ENCODE results near the gene KIAA1671. TPM values are rescaled to one million over a fixed set of nuclear protein-coding genes. Genes with fewer than 3 reads are reported as not detected.
A peak's percentile ranks its signal among the peaks of the same experiment; 100 is the strongest.

The KIAA1671 gene
- total and polyA plus RNA-seq, 4 donors, result 21.7 to 55.2 (median 25.8) TPM

DNA sequence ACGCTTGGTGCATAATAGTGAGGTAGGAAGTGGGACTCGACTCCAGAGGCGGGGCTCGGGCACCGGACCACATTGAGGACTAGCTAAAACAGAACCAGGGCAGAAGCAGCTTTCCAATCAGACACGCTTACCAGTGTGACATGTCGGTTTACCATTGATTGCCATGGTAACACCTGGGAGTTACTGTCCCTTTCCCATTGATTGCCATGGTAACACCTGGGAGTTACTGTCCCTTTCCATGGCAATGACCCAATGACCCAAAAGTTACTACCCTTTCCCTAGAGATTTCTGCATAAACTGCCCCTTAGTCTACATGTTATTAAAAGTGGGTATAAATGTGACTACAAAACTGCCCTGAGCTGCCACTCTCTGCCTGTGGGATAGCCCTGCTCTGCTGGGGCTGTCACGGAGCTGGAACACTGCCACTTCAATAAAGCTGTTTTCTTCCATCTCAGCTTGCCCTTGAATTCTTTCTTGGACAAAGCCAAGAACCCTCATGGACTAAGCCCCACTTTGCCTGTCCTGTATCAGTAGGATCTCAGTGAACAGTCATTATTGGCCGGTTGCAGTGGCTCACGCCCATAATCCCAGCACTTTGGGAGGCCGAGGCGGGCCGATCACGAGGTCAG is 169.7 kb downstream of the KIAA1671 start:
- WGBS (ENCODE audit: insufficient coverage), result 79% methylated on average over 11 of the region's 14 CpGs
- no peak overlapping the region for H3K27ac ChIP-seq (ENCODE audit: low read depth, low read length)
- H3K27me3 ChIP-seq (ENCODE audit: control insufficient read depth, insufficient read depth, low read length), result no peaks in the 10 kb centered on the region
- H3K9me3 ChIP-seq (ENCODE audit: control insufficient read depth, insufficient read depth, low read length), result peaks cover 3% of the 10 kb centered on the region
- H3K4me1 ChIP-seq (ENCODE audit: control insufficient read depth, insufficient read depth, low read length), result peaks cover 33% of the 10 kb centered on the region
- peaks cover 5% of the 10 kb centered on the region for H3K36me3 ChIP-seq (ENCODE audit: control insufficient read depth, insufficient read depth, low read length)
- no peak for DNase-seq (ENCODE audit: low read depth in 4 of 6, low spot score in 6 of 6)
- no peak overlapping the region for H3K4me3 ChIP-seq (ENCODE audit: low read depth, low read length)

DNA sequence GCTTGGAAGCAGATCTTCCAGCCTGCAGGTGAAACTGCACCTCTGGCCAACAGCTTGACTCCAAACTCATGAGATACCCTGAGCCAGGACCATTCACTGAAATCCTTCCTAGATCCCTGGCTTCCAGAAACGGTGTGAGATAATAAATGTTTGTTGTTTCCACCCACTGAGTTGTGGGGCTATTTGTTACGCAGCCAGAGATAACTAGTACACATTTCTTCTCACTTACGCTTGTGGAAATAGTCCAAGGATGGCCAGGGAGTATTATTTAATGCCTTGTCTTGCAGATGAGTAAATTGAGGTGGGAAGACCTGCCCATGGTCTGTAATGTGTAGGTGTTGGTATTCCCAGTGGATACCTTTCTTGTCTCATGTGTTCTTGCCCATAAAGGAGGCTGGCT is 171.2 kb downstream of the KIAA1671 start:
- 100% methylated on average over 1 of the region's 3 CpGs for WGBS (ENCODE audit: insufficient coverage)
- Histone ChIP-seq H3K27me3 (ENCODE audit: control insufficient read depth, insufficient read depth, low read length) (no peaks in the 10 kb centered on the region), H3K27ac (ENCODE audit: low read depth, low read length) (no peak overlapping the region), H3K36me3 (ENCODE audit: control insufficient read depth, insufficient read depth, low read length) (peaks cover under 1% of the 10 kb centered on the region), H3K4me1 (ENCODE audit: control insufficient read depth, insufficient read depth, low read length) (peaks cover 35% of the 10 kb centered on the region), H3K4me3 (ENCODE audit: low read depth, low read length) (no peak overlapping the region), H3K9me3 (ENCODE audit: control insufficient read depth, insufficient read depth, low read length) (peaks cover 3% of the 10 kb centered on the region)
- no peak for DNase-seq (ENCODE audit: low read depth in 4 of 6, low spot score in 6 of 6)

DNA sequence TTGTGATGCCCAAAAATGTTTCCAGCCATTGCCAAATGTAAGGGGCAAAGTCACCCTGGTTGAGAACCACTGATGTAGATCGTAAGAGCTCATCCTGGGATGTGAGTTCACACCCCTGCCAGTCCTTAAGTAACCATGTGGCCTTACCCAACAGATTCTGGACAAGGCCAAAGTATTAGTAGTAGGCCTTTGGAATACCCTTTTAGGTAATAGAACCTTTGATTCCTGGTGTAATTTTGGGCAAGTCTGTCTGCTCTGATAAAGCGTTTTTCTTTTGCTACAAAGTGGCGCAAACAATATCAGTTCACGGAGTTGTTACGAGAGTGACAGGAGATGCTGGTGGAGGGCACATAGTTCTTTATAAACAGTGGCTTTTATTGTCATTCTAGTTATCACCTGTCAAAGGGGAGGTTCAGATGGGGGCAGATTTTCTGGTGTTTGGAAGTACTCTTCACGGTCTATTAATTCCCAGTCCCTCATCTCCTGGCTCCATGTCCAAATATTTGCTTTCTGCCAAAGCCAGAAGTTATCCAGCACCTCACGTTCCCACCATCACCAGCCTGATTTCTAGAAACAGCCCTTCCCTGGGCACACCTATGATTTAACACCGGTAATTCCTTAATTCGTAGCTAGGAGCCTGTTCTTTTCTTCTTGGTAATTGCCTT is 173.3 kb downstream of the KIAA1671 start:
- Histone ChIP-seq H3K9me3 (ENCODE audit: control insufficient read depth, insufficient read depth, low read length) (peaks cover 3% of the 10 kb centered on the region), H3K4me1 (ENCODE audit: control insufficient read depth, insufficient read depth, low read length) (peaks cover 20% of the 10 kb centered on the region), H3K27ac (ENCODE audit: low read depth, low read length) (no peak overlapping the region), H3K36me3 (ENCODE audit: control insufficient read depth, insufficient read depth, low read length) (no peaks in the 10 kb centered on the region), H3K4me3 (ENCODE audit: low read depth, low read length) (no peak overlapping the region), H3K27me3 (ENCODE audit: control insufficient read depth, insufficient read depth, low read length) (no peaks in the 10 kb centered on the region)
- DNase-seq (ENCODE audit: low read depth in 4 of 6, low spot score in 6 of 6), result no peak
- WGBS (ENCODE audit: insufficient coverage), result 81% methylated on average over 8 of the region's 9 CpGs

DNA sequence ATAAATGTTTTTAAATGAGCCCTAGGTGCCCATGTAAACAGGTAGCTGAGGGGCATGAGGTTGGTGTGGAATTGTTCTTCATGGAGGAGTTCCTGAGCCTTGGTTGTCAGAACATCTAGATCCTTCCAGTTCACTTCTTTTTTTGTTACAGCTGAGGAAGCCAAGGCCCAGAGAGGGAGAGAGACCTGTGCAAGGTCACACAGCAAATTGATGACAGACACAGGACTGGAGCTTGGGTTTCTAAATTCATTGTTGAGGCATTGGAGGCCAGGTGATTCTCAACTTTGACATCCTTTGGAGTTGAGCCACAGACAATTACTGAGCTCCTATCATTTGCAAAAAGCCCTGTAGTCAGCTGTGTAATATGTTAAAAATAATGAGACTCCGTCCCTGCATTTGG is 174.0 kb downstream of the KIAA1671 start:
- DNase-seq (ENCODE audit: low read depth in 4 of 6, low spot score in 6 of 6), result no peak
- H3K9me3 ChIP-seq (ENCODE audit: control insufficient read depth, insufficient read depth, low read length), result peaks cover 3% of the 10 kb centered on the region
- H3K4me3 ChIP-seq (ENCODE audit: low read depth, low read length), result no peak overlapping the region
- no CpG with 5 or more reads among the region's 1 CpG for WGBS (ENCODE audit: insufficient coverage)
- H3K4me1 ChIP-seq (ENCODE audit: control insufficient read depth, insufficient read depth, low read length), result peaks cover 19% of the 10 kb centered on the region
- no peaks in the 10 kb centered on the region for H3K36me3 ChIP-seq (ENCODE audit: control insufficient read depth, insufficient read depth, low read length)
- no peak overlapping the region for H3K27ac ChIP-seq (ENCODE audit: low read depth, low read length)
- no peaks in the 10 kb centered on the region for H3K27me3 ChIP-seq (ENCODE audit: control insufficient read depth, insufficient read depth, low read length)

DNA sequence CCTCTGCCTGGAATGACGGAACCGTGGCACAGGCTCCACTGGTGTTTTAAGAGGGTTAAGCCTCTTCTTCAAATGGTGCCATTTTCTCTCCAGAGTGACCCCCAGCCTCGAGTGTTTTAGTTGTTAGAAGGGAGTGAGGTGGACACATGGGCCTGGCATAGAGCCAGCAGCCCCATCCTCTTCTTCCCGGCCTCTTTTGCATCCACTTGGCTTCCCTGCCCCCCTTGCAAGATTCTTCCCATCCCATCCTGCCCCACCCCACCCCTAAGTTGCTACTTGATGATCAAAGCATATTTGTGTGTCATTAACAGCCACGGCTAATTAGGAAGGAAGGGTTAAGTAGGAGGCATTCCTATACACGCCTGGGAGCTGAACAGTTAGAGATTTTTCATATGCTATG is 174.8 kb downstream of the KIAA1671 start:
- H3K27me3 ChIP-seq (ENCODE audit: control insufficient read depth, insufficient read depth, low read length), result no peaks in the 10 kb centered on the region
- 33% methylated on average over 2 of the region's 6 CpGs for WGBS (ENCODE audit: insufficient coverage)

DNA sequence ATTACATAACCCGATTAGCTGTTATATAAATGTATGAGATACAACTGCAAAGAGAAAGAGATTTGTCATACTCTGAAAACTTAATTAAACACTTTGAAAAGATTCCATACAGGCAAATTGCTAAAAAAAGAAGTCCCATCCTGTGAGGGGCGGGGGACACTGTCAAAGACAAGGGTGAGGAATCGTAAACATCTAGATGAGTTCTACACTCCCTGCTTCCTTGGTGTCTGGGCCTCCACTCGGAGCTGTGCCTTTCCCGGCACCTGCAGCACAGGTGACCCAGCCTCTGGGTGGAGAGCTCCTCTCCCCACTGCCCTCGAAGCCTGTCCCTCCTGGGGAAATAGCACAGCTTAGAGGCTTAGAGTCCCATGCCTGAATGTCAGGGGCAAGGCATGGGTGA is 177.9 kb downstream of the KIAA1671 start:
- Histone ChIP-seq H3K9me3 (ENCODE audit: control insufficient read depth, insufficient read depth, low read length) (no peaks in the 10 kb centered on the region), H3K27me3 (ENCODE audit: control insufficient read depth, insufficient read depth, low read length) (no peaks in the 10 kb centered on the region), H3K4me3 (ENCODE audit: low read depth, low read length) (no peak overlapping the region), H3K27ac (ENCODE audit: low read depth, low read length) (no peak overlapping the region), H3K4me1 (ENCODE audit: control insufficient read depth, insufficient read depth, low read length) (peaks cover 20% of the 10 kb centered on the region), H3K36me3 (ENCODE audit: control insufficient read depth, insufficient read depth, low read length) (no peaks in the 10 kb centered on the region)
- 89% methylated on average over 2 of the region's 6 CpGs for WGBS (ENCODE audit: insufficient coverage)
- no peak for DNase-seq (ENCODE audit: low read depth in 4 of 6, low spot score in 6 of 6)

More for the DNA sequence above, 174.8 kb downstream of the KIAA1671 start:
- no peak for DNase-seq (ENCODE audit: low read depth in 4 of 6, low spot score in 6 of 6)
- H3K4me3 ChIP-seq (ENCODE audit: low read depth, low read length), result no peak overlapping the region
- no peak overlapping the region for H3K27ac ChIP-seq (ENCODE audit: low read depth, low read length)
- H3K9me3 ChIP-seq (ENCODE audit: control insufficient read depth, insufficient read depth, low read length), result peaks cover 3% of the 10 kb centered on the region
- H3K4me1 ChIP-seq (ENCODE audit: control insufficient read depth, insufficient read depth, low read length), result peaks cover 17% of the 10 kb centered on the region
- no peaks in the 10 kb centered on the region for H3K36me3 ChIP-seq (ENCODE audit: control insufficient read depth, insufficient read depth, low read length)

DNA sequence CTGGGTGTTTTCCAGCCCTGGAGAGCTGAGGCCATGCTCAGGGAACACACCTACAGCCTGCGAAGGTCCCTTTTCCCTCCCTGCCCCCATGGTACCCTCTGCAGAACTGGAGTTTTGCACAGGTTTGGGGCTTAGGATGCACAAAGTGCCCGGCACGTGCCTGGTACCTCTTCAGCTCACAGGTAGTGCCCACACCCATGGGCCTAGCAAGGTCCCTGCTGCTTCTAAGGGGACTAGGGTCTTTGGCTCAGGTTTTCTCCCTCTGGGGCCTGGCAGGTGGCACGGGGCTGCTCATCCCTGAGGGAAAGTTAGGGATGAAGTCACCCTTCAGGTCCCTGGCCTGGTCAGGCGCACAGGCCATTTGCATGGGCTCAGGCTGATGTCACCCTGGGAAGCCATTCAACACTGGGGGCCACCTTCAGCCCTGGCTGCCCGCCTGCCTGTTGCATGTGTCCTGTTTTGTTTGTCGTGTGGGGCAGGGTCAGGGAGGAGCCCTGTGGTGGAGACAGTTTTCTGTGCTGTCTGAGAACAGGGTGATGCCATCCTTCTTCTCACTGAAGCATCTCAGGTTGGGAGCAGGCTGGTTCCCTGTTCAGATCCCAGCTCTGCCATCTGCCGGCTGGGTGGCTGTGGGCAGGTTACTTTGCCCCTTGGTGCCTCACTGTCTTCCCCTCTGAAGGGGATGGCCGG is 178.8 kb downstream of the KIAA1671 start:
- WGBS (ENCODE audit: insufficient coverage), result 77% methylated on average over 9 of the region's 9 CpGs
- H3K36me3 ChIP-seq (ENCODE audit: control insufficient read depth, insufficient read depth, low read length), result no peaks in the 10 kb centered on the region
- H3K27ac ChIP-seq (ENCODE audit: low read depth, low read length), result no peak overlapping the region
- H3K4me3 ChIP-seq (ENCODE audit: low read depth, low read length), result no peak overlapping the region
- peaks cover 20% of the 10 kb centered on the region for H3K4me1 ChIP-seq (ENCODE audit: control insufficient read depth, insufficient read depth, low read length)
- H3K9me3 ChIP-seq (ENCODE audit: control insufficient read depth, insufficient read depth, low read length), result no peaks in the 10 kb centered on the region
- no peak for DNase-seq (ENCODE audit: low read depth in 4 of 6, low spot score in 6 of 6)
- H3K27me3 ChIP-seq (ENCODE audit: control insufficient read depth, insufficient read depth, low read length), result no peaks in the 10 kb centered on the region

DNA sequence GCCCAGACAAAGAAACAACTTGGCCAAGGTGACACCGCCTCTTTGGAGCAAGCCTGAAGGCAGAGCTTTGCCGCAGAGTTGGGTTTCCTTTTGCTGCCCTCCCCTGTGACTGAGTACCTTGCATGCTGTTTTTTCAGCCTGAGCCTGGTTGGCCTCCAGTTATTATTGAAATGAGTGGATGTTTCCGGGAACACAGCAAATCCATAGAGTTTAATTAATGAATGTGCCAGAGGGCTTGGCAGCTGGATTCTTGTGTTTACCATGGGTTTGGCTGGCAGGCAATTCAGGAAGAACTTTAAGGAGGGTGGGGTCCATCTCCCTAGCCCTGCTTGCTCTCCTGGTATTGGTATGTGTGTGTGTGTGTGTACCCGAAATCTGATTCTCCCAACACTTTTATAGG is 181.5 kb downstream of the KIAA1671 start:
- Histone ChIP-seq H3K4me1 (ENCODE audit: control insufficient read depth, insufficient read depth, low read length) (peaks cover 17% of the 10 kb centered on the region), H3K27me3 (ENCODE audit: control insufficient read depth, insufficient read depth, low read length) (no peaks in the 10 kb centered on the region), H3K4me3 (ENCODE audit: low read depth, low read length) (no peak overlapping the region), H3K36me3 (ENCODE audit: control insufficient read depth, insufficient read depth, low read length) (no peaks in the 10 kb centered on the region), H3K27ac (ENCODE audit: low read depth, low read length) (no peak overlapping the region), H3K9me3 (ENCODE audit: control insufficient read depth, insufficient read depth, low read length) (no peaks in the 10 kb centered on the region)
- peak in 2 of 6 donors; percentile 30 to 58 for DNase-seq (ENCODE audit: low read depth in 4 of 6, low spot score in 6 of 6)
- WGBS (ENCODE audit: insufficient coverage), result 49% methylated on average over 3 of the region's 4 CpGs

DNA sequence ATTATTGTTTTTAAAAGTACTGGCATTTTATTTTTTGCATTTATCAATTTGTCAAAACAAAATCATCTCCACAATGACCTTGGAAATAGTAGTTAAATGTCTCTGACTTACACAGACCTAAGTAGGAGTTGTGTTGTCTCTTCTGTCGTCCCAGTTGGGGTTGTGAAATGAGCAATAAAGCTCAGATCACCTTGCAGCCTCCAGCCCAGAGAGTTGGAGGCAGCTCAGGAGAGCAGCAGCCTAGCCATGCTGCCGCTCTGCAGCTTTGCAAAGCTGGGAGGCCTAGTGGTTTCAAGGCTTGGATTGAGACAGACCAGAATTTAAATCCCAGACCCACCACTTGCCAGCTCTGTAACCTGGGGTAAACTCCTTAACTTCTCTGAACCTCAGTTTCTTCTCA is 181.9 kb downstream of the KIAA1671 start:
- H3K9me3 ChIP-seq (ENCODE audit: control insufficient read depth, insufficient read depth, low read length), result no peaks in the 10 kb centered on the region

More for the DNA sequence above, 181.9 kb downstream of the KIAA1671 start:
- Histone ChIP-seq H3K4me1 (ENCODE audit: control insufficient read depth, insufficient read depth, low read length) (peaks cover 20% of the 10 kb centered on the region), H3K27me3 (ENCODE audit: control insufficient read depth, insufficient read depth, low read length) (no peaks in the 10 kb centered on the region), H3K4me3 (ENCODE audit: low read depth, low read length) (no peak overlapping the region), H3K36me3 (ENCODE audit: control insufficient read depth, insufficient read depth, low read length) (no peaks in the 10 kb centered on the region), H3K27ac (ENCODE audit: low read depth, low read length) (no peak overlapping the region)
- no peak for DNase-seq (ENCODE audit: low read depth in 4 of 6, low spot score in 6 of 6)
- WGBS (ENCODE audit: insufficient coverage), result 33% methylated on average over 1 of the region's 2 CpGs
